KBM-7 (cell line): ENCODE measurements around the gene LRP3.

Experiments used
- DNase-seq: peaks from one replicate; pipeline ENCODE4 v3.0.0-alpha.2; 2015
- in situ Hi-C: fragments of 300-500 bp; cut with MboI; formaldehyde crosslinking; loops from 2 replicates; pipeline ENCODE4 v1.14.3; 2020; ENCODE audit warnings: low sequenced_read_pairs, low pct_unique_long_range_greater_than_20kb, mixed read lengths

Gene LRP3

GRCh38 chr19:33231511-33231910 lies 37.4 kb downstream of the LRP3 start:
- in situ Hi-C loops, result loop anchor here (25.0 kb wide), 1 partner anchor 531 kb away; no protein-coding TSS in a partner anchor
- no peak for DNase-seq

- in situ Hi-C loops, result loop anchor here (25.0 kb wide), 1 partner anchor 530 kb away; no protein-coding TSS in a partner anchor
- DNase-seq, result no peak
These were observed 38.5 kb downstream of the LRP3 start for GRCh38 chr19:33232656-33233055.

- no peak for DNase-seq
- in situ Hi-C loops, result loop anchor here (25.0 kb wide), 1 partner anchor 529 kb away; no protein-coding TSS in a partner anchor
These were observed 39.1 kb downstream of the LRP3 start for GRCh38 chr19:33233056-33233873.

GRCh38 chr19:33234092-33234491 lies 40.0 kb downstream of the LRP3 start:
- in situ Hi-C loops, result loop anchor here (25.0 kb wide), 1 partner anchor 528 kb away; no protein-coding TSS in a partner anchor
- no peak for DNase-seq

- in situ Hi-C loops, result loop anchor here (5.0 to 25.0 kb wide), 2 partner anchors 168 to 528 kb away; no protein-coding TSS in a partner anchor
- no peak for DNase-seq
These were observed 40.6 kb downstream of the LRP3 start for GRCh38 chr19:33234736-33235135.

- in situ Hi-C loops, result loop anchor here (5.0 to 25.0 kb wide), 2 partner anchors 167 to 527 kb away; no protein-coding TSS in a partner anchor
- DNase-seq, result peak; percentile 66
These were observed 41.3 kb downstream of the LRP3 start for GRCh38 chr19:33235269-33235995.

- in situ Hi-C loops, result loop anchor here (5.0 to 25.0 kb wide), 2 partner anchors 166 to 526 kb away; no protein-coding TSS in a partner anchor
- DNase-seq, result no peak
These were observed 41.8 kb downstream of the LRP3 start for GRCh38 chr19:33235996-33236350.

- in situ Hi-C loops, result loop anchor here (5.0 to 25.0 kb wide), 2 partner anchors 165 to 525 kb away; no protein-coding TSS in a partner anchor
- DNase-seq, result no peak
These were observed 42.7 kb downstream of the LRP3 start for GRCh38 chr19:33236696-33237390.

GRCh38 chr19:33238481-33239149 lies 44.5 kb downstream of the LRP3 start:
- in situ Hi-C loops, result loop anchor here (5.0 to 25.0 kb wide), 2 partner anchors 164 to 524 kb away; no protein-coding TSS in a partner anchor
- DNase-seq, result no peak

GRCh38 chr19:33239223-33239975 lies 45.3 kb downstream of the LRP3 start:
- in situ Hi-C loops, result loop anchor here (5.0 to 25.0 kb wide), 2 partner anchors 163 to 523 kb away; no protein-coding TSS in a partner anchor
- no peak for DNase-seq

GRCh38 chr19:33240181-33240771 lies 46.1 kb downstream of the LRP3 start:
- DNase-seq, result no peak
- in situ Hi-C loops, result loop anchor here (25.0 kb wide), 1 partner anchor 522 kb away; no protein-coding TSS in a partner anchor

- DNase-seq, result no peak
- in situ Hi-C loops, result loop anchor here (25.0 kb wide), 1 partner anchor 521 kb away; no protein-coding TSS in a partner anchor
These were observed 47.0 kb downstream of the LRP3 start for GRCh38 chr19:33241091-33241529.

- in situ Hi-C loops, result loop anchor here (25.0 kb wide), 1 partner anchor 521 kb away; no protein-coding TSS in a partner anchor
- peak; percentile 38 for DNase-seq
These were observed 47.5 kb downstream of the LRP3 start for GRCh38 chr19:33241530-33242101.

GRCh38 chr19:33242131-33242530 lies 48.0 kb downstream of the LRP3 start:
- no peak for DNase-seq
- in situ Hi-C loops, result loop anchor here (25.0 kb wide), 1 partner anchor 520 kb away; no protein-coding TSS in a partner anchor

GRCh38 chr19:33242911-33243310 lies 48.8 kb downstream of the LRP3 start:
- in situ Hi-C loops, result loop anchor here (25.0 kb wide), 1 partner anchor 519 kb away; no protein-coding TSS in a partner anchor

GRCh38 chr19:33245948-33246708 lies 52.0 kb downstream of the LRP3 start:
- DNase-seq, result peak; percentile 65
- in situ Hi-C loops, result loop anchor here (25.0 kb wide), 1 partner anchor 516 kb away; no protein-coding TSS in a partner anchor

More at GRCh38 chr19:33242911-33243310, 48.8 kb downstream of the LRP3 start:
- DNase-seq, result no peak
